ENCODE measurements around the gene TMEM200A. TPM values are rescaled to one million over a fixed set of nuclear protein-coding genes. Genes with fewer than 3 reads are reported as not detected.

TMEM200A gene
- total and polyA plus RNA-seq, 2 donors (not counting 1 experiment from before 2014, with no cell fraction given): 50.2 to 51.7 TPM

GRCh38 chr6:130435181-130435580 is 69.4 kb downstream of the TMEM200A start:
- Histone ChIP-seq H3K9ac (ENCODE audit: insufficient read depth, low read length) (no peak overlapping the region), H3K4me1 (ENCODE audit: control insufficient read depth, extremely low read depth, insufficient read depth, low read length) (no peaks in the 10 kb centered on the region), H3K27ac (ENCODE audit: insufficient read depth, low read length) (no peak overlapping the region), H3K27me3 (ENCODE audit: control insufficient read depth, insufficient read depth, low read length) (no peaks in the 10 kb centered on the region), H3K79me2 (ENCODE audit: control insufficient read depth, insufficient read depth, low read length) (peaks cover 9% of the 10 kb centered on the region), H3K36me3 (ENCODE audit: control insufficient read depth, insufficient read depth, low read length) (no peaks in the 10 kb centered on the region), H2AFZ (ENCODE audit: low read length) (no peak overlapping the region), H4K20me1 (ENCODE audit: control insufficient read depth, extremely low read depth, insufficient read depth, low read length) (no peaks in the 10 kb centered on the region), H3K4me3 (replicated peaks in 1 of 4; ENCODE audit: control extremely low read depth in 1 of 4, insufficient read depth in 1 of 4, low read depth in 3 of 4, low read length in 4 of 4) (no peak overlapping the region), H3K4me2 (ENCODE audit: extremely low read depth, insufficient read depth, low read length) (no peak overlapping the region), H3K9me3 (ENCODE audit: control insufficient read depth, insufficient read depth, low read depth, low read length) (no peaks in the 10 kb centered on the region)
- DNase-seq (ENCODE audit: low read depth in 2 of 2): no peak
- TF ChIP-seq EZH2 (IDR thresholded peaks at IDR 0.05; ENCODE audit: low read length, missing control alignments) (no peak), CTCF (conservative IDR thresholded peaks at IDR 0.05 in 1 of 2, IDR thresholded peaks at IDR 0.05 in 1 of 2; ENCODE audit: low read depth in 1 of 2, low read length in 2 of 2) (no peak)

- Histone ChIP-seq H3K27ac (ENCODE audit: insufficient read depth, low read length) (no peak overlapping the region), H3K4me2 (ENCODE audit: extremely low read depth, insufficient read depth, low read length) (no peak overlapping the region), H3K4me3 (replicated peaks in 1 of 4; ENCODE audit: control extremely low read depth in 1 of 4, insufficient read depth in 1 of 4, low read depth in 3 of 4, low read length in 4 of 4) (no peak overlapping the region), H3K36me3 (ENCODE audit: control insufficient read depth, insufficient read depth, low read length) (peaks cover 3% of the 10 kb centered on the region), H2AFZ (ENCODE audit: low read length) (no peak overlapping the region), H3K27me3 (ENCODE audit: control insufficient read depth, insufficient read depth, low read length) (no peaks in the 10 kb centered on the region), H3K4me1 (ENCODE audit: control insufficient read depth, extremely low read depth, insufficient read depth, low read length) (no peaks in the 10 kb centered on the region), H3K9me3 (ENCODE audit: control insufficient read depth, insufficient read depth, low read depth, low read length) (no peaks in the 10 kb centered on the region), H4K20me1 (ENCODE audit: control insufficient read depth, extremely low read depth, insufficient read depth, low read length) (no peaks in the 10 kb centered on the region), H3K9ac (ENCODE audit: insufficient read depth, low read length) (no peak overlapping the region), H3K79me2 (ENCODE audit: control insufficient read depth, insufficient read depth, low read length) (peaks cover 9% of the 10 kb centered on the region)
- DNase-seq (ENCODE audit: low read depth in 2 of 2): no peak
- TF ChIP-seq EZH2 (IDR thresholded peaks at IDR 0.05; ENCODE audit: low read length, missing control alignments) (no peak), CTCF (conservative IDR thresholded peaks at IDR 0.05 in 1 of 2, IDR thresholded peaks at IDR 0.05 in 1 of 2; ENCODE audit: low read depth in 1 of 2, low read length in 2 of 2) (no peak)
These were observed 72.1 kb downstream of the TMEM200A start for GRCh38 chr6:130437961-130438360.

- DNase-seq (ENCODE audit: low read depth in 2 of 2): peak in 1 of 2 donors; percentile 44
- H3K9me3 ChIP-seq (ENCODE audit: control insufficient read depth, insufficient read depth, low read depth, low read length): no peaks in the 10 kb centered on the region
- H3K27ac ChIP-seq (ENCODE audit: insufficient read depth, low read length): no peak overlapping the region
- H3K4me1 ChIP-seq (ENCODE audit: control insufficient read depth, extremely low read depth, insufficient read depth, low read length): peaks cover 4% of the 10 kb centered on the region
- no peak overlapping the region for H3K4me3 ChIP-seq (replicated peaks in 1 of 4; ENCODE audit: control extremely low read depth in 1 of 4, insufficient read depth in 1 of 4, low read depth in 3 of 4, low read length in 4 of 4)
- no peak overlapping the region for H3K4me2 ChIP-seq (ENCODE audit: extremely low read depth, insufficient read depth, low read length)
- H3K27me3 ChIP-seq (ENCODE audit: control insufficient read depth, insufficient read depth, low read length): no peaks in the 10 kb centered on the region
- H3K9ac ChIP-seq (ENCODE audit: insufficient read depth, low read length): no peak overlapping the region
- TF ChIP-seq EZH2 (IDR thresholded peaks at IDR 0.05; ENCODE audit: low read length, missing control alignments) (no peak), CTCF (conservative IDR thresholded peaks at IDR 0.05 in 1 of 2, IDR thresholded peaks at IDR 0.05 in 1 of 2; ENCODE audit: low read depth in 1 of 2, low read length in 2 of 2) (no peak)
- H4K20me1 ChIP-seq (ENCODE audit: control insufficient read depth, extremely low read depth, insufficient read depth, low read length): no peaks in the 10 kb centered on the region
- H2AFZ ChIP-seq (ENCODE audit: low read length): no peak overlapping the region
- H3K79me2 ChIP-seq (ENCODE audit: control insufficient read depth, insufficient read depth, low read length): no peaks in the 10 kb centered on the region
- no peaks in the 10 kb centered on the region for H3K36me3 ChIP-seq (ENCODE audit: control insufficient read depth, insufficient read depth, low read length)
These were observed 81.6 kb downstream of the TMEM200A start for GRCh38 chr6:130447374-130447773.
